NCI-H510A treated with DMSO at 0.1 percent for 48 hours (cell line): ENCODE results near the gene FLNB.
A peak's percentile ranks its signal among the peaks of the same experiment; 100 is the strongest.

Experiments used
- DNase-seq: peaks from one replicate; lab custom pipeline; 2025; lab: John Stamatoyannopoulos, UW

FLNB gene

GRCh38 chr3:58205981-58206380, 197.8 kb downstream of the FLNB start:
- no peak for DNase-seq

- no peak for DNase-seq
These were observed 198.3 kb downstream of the FLNB start for GRCh38 chr3:58206406-58207011.

DNA sequence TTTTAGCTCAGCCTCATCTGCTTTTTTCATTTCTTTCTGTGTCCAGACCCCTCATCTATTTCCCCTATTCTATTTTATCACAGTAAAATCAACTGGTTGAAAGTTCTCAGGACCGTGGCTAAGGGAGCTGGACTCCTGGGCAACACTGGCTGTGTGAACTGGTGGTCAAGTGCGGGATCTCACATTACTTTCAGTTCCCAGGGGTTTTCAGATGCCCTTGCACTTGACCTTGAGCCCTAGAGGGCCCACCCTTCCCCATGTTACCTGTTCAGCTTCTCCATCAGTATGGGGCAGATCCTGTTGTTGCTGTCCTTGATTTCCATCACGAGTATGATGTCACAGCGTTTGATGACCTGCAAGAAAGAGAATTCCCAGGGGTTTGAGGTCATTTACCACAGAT, 199.7 kb downstream of the FLNB start:
- DNase-seq: no peak

- no peak for DNase-seq
These were observed 201.7 kb downstream of the FLNB start for GRCh38 chr3:58209933-58210332.

GRCh38 chr3:58210761-58211460, 202.7 kb downstream of the FLNB start, which contains the start of gene DNASE1L3:
Gene DNASE1L3, minus strand, starts transcription at chr3:58210972. Its CDS starts 66 bp downstream, at chr3:58210906.
- no peak for DNase-seq

GRCh38 chr3:58214484-58215316, 206.5 kb downstream of the FLNB start:
- no peak for DNase-seq

DNA sequence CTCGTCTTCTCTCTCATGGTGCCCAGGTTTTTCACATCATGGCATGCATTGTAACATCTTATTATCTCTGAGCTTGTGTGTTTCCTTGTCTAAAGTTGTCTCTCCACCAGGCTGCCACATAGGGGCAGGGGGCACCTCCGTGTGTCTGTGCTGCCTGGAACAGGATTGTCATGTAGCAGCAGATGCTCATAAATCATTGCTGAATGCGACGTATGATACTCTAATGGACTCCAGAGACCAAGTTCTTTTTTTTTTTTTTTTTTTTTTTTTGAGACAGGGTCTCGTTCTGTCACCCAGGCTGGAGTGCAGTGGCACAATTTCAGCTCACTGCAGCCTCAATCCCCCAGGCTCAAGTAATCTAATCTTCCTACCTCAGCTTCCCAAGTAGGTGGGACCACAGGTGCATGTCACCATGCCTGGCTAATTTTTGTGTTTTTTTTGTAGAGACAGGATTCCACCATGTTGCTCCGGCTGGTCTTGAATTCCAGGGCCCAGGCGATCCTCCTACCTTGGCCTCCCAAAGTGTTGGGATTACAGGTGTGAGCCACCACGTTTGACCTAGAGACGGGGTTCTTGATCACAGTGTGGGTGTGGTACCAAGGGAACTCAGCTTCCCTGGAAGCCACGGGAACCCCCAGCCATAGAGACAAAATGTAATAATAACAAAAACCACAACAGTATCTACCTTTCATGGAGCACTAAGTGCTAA, 207.2 kb downstream of the FLNB start:
- no peak for DNase-seq

GRCh38 chr3:58216496-58217195, 208.4 kb downstream of the FLNB start:
- no peak for DNase-seq

GRCh38 chr3:58217209-58217811, 209.1 kb downstream of the FLNB start:
- DNase-seq: peak; percentile 38

DNA sequence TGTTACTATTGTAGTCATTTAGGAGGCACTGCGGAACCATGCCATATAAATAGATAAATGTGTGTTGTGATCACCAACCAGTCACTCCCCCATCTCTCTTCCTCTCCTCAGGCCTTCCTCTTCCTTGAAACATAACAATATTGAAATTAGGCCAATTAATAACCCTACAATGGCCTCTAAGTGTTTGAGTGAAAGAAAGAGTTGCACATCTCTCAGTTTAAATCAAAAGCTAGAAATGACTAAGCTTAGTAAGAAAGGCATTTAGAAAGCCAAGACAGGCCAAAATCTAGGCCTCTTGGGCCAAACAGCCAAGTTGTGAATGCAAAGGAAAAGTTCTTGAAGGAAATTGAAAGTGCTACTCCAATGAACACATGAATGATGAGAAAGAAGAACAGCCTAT, 210.7 kb downstream of the FLNB start:
- no peak for DNase-seq
